Lung (tissue), 12 donors: Measurements from ENCODE around the gene PLCD3. TPM values are rescaled to one million over a fixed set of nuclear protein-coding genes. Genes with fewer than 3 reads are reported as not detected.

Source experiments
- ATAC-seq: fragments of 200-7000 bp; cut with Tn5 transposase; one replicate; pipeline ENCODE4 v1.9.1; 2020; ENCODE audit warnings: moderate number of reproducible peaks; ENCODE audit not compliant: insufficient read depth, low FRiP score
- DNase-seq, 3 donors: peaks; one replicate each; pipeline ENCODE4 v3.0.0-alpha.2; 2013 to 2017
- H3K27ac ChIP-seq, 2 donors: one replicate each; pipeline ENCODE4 v1.5.1; 2013; ENCODE audit warnings: mild to moderate bottlenecking in 2 of 2, moderate library complexity in 2 of 2, control low read depth in 1 of 2, inconsistent platforms in 1 of 2, low read depth in 1 of 2, low read length in 1 of 2
- H3K27me3 ChIP-seq, 3 donors: one replicate each; pipeline ENCODE4 v1.5.1; 2013; ENCODE audit warnings: low read length in 2 of 3; ENCODE audit not compliant: control insufficient read depth in 3 of 3, insufficient read depth in 3 of 3
- H3K36me3 ChIP-seq, 4 donors: one replicate each; pipeline ENCODE4 v1.5.1; 2013; ENCODE audit warnings: low read length in 4 of 4, mild to moderate bottlenecking in 1 of 4, moderate library complexity in 1 of 4; ENCODE audit not compliant: control insufficient read depth in 4 of 4, insufficient read depth in 4 of 4
- H3K4me1 ChIP-seq, 5 donors: one replicate each; pipeline ENCODE4 v1.5.1; 2013; ENCODE audit warnings: low read length in 5 of 5, mild to moderate bottlenecking in 2 of 5, moderate library complexity in 1 of 5; ENCODE audit not compliant: control insufficient read depth in 5 of 5, insufficient read depth in 5 of 5
- H3K4me3 ChIP-seq: one replicate; pipeline ENCODE4 v1.5.1; 2013; ENCODE audit warnings: mild to moderate bottlenecking, control low read depth, moderate library complexity
- H3K9ac ChIP-seq, 2 donors: one replicate each; pipeline ENCODE4 v1.5.1; 2013; ENCODE audit warnings: low read length in 2 of 2, control low read depth in 1 of 2; ENCODE audit not compliant: insufficient read depth in 1 of 2
- H3K9me3 ChIP-seq, 4 donors: one replicate each; pipeline ENCODE4 v1.5.1; 2013; ENCODE audit warnings: low read length in 3 of 4, mild to moderate bottlenecking in 1 of 4, moderate library complexity in 1 of 4; ENCODE audit not compliant: control insufficient read depth in 4 of 4, insufficient read depth in 3 of 4
- WGBS, 2 donors: extraction: QIAGEN DNeasy Blood & Tissue Kit; methylation state at CpG; one replicate each; pipeline ENCODE4 v1.1.7; 2013; 5-methylcytosine and 5-hydroxymethylcytosine counted together
- polyA plus RNA-seq, 2 donors: library from polyadenylated mRNA; stranded (reverse); fragments of 200-250 nt; gene quantifications; one replicate each; pipeline ENCODE4 v1.2.1, GENCODE V29; 2013
- total RNA-seq, 2 donors: library from RNA; depleted of rRNA in 1 of 2; stranded (reverse); fragments of >200 nt in 1 of 2; gene quantifications; one replicate each; pipeline ENCODE4 v1.2.1, GENCODE V29; 2014 to 2021
- TF ChIP-seq, protein P1 (sequence below): IDR thresholded peaks from 2 replicates; pipeline ENCODE4 v1.5.1; 2012; ENCODE audit warnings: mild to moderate bottlenecking; ENCODE audit errors: control extremely low read depth, extremely low read depth
- donor health status: control.
- donor health status: control.
- donor health status: Bipolar disorder and iron deficiency.
- donor health status: healthy.
- donor health status: DM: yes; HTN: yes; CAD: no.

Gene PLCD3
- total and polyA plus RNA-seq, 4 donors, result 3.6 to 43.3 (median 18.9) TPM

DNA sequence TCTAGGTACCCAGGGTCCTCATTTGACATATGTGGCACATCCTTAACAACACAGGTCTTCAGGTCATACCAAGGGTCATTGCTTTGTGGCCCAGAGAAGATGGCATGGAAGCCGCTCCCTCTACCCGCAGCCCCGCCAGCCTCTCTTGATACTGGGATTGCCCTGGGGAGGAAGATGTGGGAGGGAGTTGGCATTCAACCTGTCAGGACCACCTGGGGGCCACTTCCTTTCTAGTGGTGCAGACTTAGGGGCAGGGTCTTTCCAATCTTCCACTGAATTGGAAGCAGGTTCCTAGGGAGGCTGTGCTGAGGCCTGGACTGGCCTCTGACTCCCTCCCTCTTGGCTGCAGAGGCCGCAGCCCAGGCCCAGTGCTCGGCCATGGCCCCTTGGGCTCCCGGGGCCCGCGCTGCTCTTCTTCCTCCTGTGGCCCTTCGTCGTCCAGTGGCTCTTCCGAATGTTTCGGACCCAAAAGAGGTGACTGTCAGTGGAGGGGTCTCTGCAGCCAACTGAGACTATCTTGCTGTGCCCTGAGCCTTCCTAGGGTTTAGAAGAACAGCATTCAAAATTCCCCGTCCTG is 10.9 kb upstream of the PLCD3 start:
- H3K36me3 ChIP-seq, result peaks cover 0 to 7% (median 0%) of the 10 kb centered on the region in 4 donors
- H3K27ac ChIP-seq, result peak overlapping the region; percentile 82 to 88
- H3K4me1 ChIP-seq, result peaks cover 0 to 30% (median 5%) of the 10 kb centered on the region in 5 donors
- WGBS, 2 donors, result 86 to 89% methylated on average over 13 of the region's 13 CpGs
- no peaks in the 10 kb centered on the region for H3K27me3 ChIP-seq
- no peak for DNase-seq
- ATAC-seq, result no peak
- no peaks in the 10 kb centered on the region for H3K9me3 ChIP-seq
- H3K9ac ChIP-seq, result peak overlapping the region in 1 of 2 donors; percentile 32
- TF ChIP-seq, protein P1, sequence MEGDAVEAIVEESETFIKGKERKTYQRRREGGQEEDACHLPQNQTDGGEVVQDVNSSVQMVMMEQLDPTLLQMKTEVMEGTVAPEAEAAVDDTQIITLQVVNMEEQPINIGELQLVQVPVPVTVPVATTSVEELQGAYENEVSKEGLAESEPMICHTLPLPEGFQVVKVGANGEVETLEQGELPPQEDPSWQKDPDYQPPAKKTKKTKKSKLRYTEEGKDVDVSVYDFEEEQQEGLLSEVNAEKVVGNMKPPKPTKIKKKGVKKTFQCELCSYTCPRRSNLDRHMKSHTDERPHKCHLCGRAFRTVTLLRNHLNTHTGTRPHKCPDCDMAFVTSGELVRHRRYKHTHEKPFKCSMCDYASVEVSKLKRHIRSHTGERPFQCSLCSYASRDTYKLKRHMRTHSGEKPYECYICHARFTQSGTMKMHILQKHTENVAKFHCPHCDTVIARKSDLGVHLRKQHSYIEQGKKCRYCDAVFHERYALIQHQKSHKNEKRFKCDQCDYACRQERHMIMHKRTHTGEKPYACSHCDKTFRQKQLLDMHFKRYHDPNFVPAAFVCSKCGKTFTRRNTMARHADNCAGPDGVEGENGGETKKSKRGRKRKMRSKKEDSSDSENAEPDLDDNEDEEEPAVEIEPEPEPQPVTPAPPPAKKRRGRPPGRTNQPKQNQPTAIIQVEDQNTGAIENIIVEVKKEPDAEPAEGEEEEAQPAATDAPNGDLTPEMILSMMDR, result no peak
- no peak overlapping the region for H3K4me3 ChIP-seq

GRCh38 chr17:45139533-45139920 is 7.2 kb upstream of the PLCD3 start:
- Histone ChIP-seq H3K27ac (no peak overlapping the region), H3K4me1 (peaks cover 0 to 26% (median 4%) of the 10 kb centered on the region in 5 donors), H3K4me3 (no peak overlapping the region), H3K9me3 (no peaks in the 10 kb centered on the region), H3K27me3 (no peaks in the 10 kb centered on the region), H3K36me3 (peaks cover 0 to 11% (median 0%) of the 10 kb centered on the region in 4 donors), H3K9ac (no peak overlapping the region)
- no peak for DNase-seq
- 86 to 87% methylated on average over 4 of the region's 4 CpGs for WGBS, 2 donors
- TF ChIP-seq, protein P1, result no peak
- ATAC-seq, result no peak

DNA sequence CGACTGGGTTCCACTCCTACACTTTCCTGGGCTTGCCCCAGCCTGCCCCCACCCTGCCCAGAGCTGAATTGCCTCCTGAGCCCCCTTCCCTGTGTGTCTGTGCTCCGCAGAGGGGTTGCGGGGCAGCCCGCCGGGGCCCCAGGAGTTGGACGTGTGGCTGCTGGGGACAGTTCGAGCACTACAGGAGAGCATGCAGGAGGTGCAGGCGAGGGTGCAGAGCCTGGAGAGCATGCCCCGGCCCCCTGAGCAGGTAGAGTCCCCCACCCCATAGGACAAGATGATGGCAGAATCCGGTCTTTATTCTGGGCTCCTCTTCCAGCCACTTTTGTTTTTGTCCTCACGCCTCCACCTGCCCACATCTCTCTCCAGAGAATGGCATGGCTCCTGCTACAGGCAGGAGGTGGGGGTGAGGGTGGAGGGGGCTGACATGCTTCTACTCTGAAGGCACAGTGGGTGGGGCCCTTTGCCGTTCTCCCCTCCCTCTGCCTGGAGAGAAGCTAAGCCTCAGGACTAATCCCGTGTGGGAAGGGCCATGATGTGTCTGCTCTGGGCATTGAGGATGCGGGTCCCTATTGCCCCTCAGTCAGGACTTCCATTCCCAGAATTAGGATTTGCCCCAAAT is 6.7 kb upstream of the PLCD3 start:
- no peak for ATAC-seq
- H3K4me1 ChIP-seq, result peaks cover 0 to 22% (median 4%) of the 10 kb centered on the region in 5 donors
- 91 to 92% methylated on average over 14 of the region's 14 CpGs for WGBS, 2 donors
- H3K27me3 ChIP-seq, result no peaks in the 10 kb centered on the region
- H3K9me3 ChIP-seq, result no peaks in the 10 kb centered on the region
- H3K4me3 ChIP-seq, result no peak overlapping the region
- TF ChIP-seq, protein P1, result no peak
- DNase-seq, result no peak
- no peak overlapping the region for H3K9ac ChIP-seq
- peaks cover 0 to 11% (median 0%) of the 10 kb centered on the region in 4 donors for H3K36me3 ChIP-seq
- no peak overlapping the region for H3K27ac ChIP-seq
